ENCODE data around the gene BTBD9.

- TF ChIP-seq CTCF (IDR thresholded peaks at IDR 0.05) (no peak), POLR2A (IDR thresholded peaks at IDR 0.05) (no peak)
These were observed 423.9 kb downstream of the BTBD9 start for GRCh38 chr6:38215651-38216311.
